Stomach (tissue), 4 donors: Measurements from ENCODE around the gene MID1.

ENCODE experiments used
- CTCF ChIP-seq, 7 experiments: fragments of 450-650 bp in 4 of 7; fragments of 200-600 bp in 3 of 7; sonication (generic) in 3 of 7; IDR thresholded peaks; one replicate each; pipeline ENCODE4 v1.5.1; 2016 to 2019; ENCODE audit warnings: antibody characterized with exemption in 7 of 7, control low read depth in 2 of 7, mild to moderate bottlenecking in 1 of 7
- POLR2A ChIP-seq, 4 donors: fragments of 450-650 bp; IDR thresholded peaks; one replicate each; pipeline ENCODE4 v1.6.1; 2016; ENCODE audit warnings: antibody characterized with exemption in 4 of 4, control low read depth in 2 of 4, mild to moderate bottlenecking in 1 of 4, moderate library complexity in 1 of 4

GRCh38 chrX:10666102-10666501 lies 45.7 kb upstream of the MID1 start:
- TF ChIP-seq CTCF (IDR thresholded peaks at IDR 0.05) (no peak), POLR2A (IDR thresholded peaks at IDR 0.05) (no peak)
